NCI-H446 treated with DMSO at 0.1 percent for 48 hours (cell line): Measurements from ENCODE around the gene ADORA1.

Experiments
- DNase-seq: peaks from one replicate; lab custom pipeline; 2025; lab: John Stamatoyannopoulos, UW

Gene ADORA1

DNA sequence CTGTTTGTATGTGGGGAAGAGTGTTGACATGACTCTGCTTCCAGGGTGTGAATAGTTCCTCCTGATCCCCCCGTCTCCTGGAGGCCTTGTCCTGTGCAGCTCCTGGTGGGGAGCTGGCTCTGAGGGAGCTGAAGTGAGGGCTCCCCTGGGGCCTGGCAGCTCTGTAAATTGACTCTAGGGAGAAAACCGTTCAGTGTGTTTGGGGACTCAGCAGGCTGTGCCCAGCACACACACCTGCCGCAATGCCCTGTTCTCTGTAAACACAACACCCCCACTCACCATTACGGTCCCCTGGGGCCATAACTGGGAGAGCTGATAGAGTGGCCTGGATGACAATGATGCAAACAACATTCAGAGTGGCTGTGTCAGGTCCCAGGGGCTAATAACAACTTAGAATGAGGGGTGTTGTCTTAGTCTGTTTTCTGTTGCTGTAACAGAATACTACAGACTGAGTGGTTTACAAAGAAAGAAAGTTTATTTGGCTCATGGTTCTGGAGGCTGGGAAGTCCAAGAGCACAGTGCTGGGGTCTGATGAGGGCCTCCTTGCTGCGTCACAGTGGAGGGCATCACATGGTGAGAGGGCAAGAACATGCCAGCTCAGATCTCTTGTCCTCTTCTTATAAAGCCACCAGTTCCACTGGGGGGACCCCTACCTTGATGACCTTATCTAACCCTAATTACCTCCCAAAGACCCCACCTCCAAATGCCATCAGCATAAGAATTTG lies 15.3 kb downstream of the ADORA1 start:
- DNase-seq: no peak

DNA sequence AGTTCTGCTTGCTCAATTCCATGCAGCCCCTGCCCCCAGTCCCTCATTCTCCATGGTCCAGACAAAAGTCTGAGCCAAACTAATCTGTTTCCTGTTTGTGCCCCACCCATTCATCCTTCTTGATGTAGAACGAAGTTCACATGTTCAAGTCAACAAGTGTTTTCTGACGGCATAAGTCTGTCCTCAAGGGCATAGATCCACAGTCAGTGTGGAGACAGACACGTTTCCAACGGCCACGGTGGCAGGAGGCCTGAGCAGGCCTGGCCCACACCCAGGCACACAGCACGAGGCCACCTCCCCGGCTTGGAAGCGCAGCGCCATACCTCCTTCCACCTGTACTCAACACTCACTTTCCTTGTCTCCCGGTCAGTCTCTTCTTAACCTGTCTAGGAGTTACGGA lies 16.1 kb downstream of the ADORA1 start:
- DNase-seq: no peak

DNA sequence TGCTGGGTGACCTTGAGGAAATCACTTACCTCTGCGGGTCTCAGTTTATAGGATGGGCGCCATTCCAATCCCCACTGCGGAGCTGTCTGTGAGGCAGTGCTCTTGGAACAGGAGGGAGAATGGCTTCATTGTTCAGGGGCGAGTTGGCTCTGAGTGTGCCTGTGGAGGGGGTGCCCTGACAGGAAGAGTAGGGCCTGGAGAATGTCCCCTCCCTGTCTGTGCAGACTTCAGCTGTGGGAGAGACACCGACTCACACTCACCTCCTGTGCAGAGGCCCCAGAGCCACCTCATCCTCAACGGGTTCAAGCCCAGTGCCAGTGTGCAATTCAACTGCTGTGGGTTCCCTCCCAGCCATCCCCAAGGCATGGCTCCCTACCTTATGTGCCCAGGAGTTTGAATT lies 17.1 kb downstream of the ADORA1 start:
- no peak for DNase-seq

DNA sequence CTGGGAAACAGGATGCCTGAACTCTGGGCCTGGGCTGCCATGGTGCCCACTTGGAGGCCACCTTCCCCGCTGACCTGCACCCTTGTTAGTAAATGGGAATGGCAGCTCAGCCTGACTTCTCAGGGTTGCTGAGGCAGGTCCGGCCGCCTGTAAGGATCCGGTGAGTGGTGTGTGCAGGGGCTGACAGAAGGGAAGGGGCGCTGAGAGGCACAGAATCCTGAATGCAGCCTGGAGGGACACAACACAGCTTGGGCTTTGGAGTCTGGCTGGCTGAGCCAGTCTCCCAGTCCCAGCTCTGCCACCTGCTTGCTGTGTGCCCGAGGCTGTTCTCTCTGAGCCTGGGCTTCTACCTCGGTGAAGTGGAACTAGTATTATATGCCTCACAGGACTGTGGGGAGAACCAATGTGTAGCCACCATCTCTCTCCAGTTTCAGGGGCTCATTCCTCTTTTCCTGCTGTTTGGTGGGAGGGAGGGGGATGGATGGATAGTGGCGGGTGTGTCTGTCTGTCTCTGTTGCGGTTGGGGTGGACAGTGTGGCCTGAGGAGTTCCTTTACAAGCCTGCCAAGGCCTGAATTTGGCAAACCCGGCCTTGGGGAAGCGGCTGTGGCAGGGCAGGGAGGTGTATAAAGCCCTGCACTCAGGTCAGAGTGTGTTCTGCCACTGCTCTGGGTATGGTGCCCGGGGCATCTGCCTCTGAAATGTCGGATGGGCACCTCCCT lies 18.0 kb downstream of the ADORA1 start:
- DNase-seq: no peak

DNA sequence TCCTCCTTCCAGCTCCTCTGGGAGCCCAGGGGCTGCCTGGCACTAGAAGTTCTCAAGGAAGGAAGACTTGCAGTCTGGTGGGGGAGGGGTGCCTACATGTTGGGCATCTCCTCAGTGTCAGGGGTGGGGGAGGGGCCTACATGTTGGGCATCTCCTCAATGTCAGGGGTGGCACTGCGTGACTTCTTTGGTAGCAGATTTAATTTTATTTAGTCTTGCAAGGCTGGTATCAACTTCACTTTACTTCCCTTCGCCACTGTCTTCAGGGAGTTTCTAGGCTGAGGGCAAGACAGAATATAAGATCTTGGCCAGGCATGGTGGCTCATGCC lies 18.5 kb downstream of the ADORA1 start:
- no peak for DNase-seq

DNA sequence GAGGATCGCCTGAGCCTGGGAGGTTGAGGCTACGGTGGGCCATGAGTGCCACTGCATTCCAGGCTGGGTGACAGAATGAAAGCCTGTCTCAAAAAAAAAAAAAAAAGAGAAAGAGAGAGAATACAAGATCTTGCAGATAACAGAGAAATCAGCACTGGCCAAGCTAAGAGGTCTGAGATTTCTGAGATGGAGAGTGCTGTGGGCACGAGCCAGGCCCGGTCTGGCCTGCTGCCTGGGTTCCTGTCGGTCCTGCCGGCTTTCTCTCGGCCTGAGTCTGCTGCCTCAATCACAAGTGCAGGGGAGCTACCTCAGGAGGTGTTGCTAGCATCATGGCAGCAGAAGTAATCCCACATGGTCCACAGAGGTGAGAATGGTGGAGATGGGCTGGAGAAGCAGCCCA lies 19.0 kb downstream of the ADORA1 start:
- no peak for DNase-seq

DNA sequence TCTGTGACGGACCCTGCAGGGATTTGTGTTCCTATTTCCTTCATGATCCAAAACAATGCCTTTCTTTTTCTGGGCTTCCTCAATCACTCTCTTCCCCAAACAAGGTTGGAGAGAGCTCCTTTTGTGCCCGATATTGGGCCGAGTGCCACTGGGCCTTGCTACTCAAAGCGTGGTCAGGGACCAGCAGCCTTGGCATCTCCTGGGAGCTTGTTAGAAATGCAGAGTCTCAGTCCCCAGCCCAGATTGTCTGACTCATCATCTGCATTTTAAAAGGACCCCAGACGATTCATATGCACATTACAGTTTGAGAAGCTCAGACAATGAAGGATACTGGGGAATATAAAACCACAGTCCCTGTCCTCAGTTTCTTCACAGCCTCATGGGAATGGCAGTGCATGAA lies 19.9 kb downstream of the ADORA1 start:
- no peak for DNase-seq

DNA sequence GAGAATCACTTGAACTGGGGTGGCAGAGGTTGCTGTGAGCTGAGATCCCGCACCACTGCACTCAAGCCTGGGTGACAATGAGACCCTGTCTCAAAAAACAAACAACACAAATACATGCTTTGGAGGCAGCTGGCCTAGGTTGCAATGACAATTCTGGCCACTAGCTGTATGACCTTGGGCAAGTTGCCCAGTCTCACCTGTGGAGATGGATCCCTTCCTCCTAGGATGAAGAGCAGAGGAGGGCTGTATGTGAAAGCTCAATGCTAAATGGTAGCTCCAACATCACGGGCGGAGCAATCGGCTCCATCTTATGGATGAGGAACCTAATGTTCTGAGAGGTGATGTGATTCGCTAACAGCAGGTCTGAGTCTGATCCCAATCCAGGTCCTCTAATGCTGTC lies 20.6 kb downstream of the ADORA1 start:
- DNase-seq: no peak

DNA sequence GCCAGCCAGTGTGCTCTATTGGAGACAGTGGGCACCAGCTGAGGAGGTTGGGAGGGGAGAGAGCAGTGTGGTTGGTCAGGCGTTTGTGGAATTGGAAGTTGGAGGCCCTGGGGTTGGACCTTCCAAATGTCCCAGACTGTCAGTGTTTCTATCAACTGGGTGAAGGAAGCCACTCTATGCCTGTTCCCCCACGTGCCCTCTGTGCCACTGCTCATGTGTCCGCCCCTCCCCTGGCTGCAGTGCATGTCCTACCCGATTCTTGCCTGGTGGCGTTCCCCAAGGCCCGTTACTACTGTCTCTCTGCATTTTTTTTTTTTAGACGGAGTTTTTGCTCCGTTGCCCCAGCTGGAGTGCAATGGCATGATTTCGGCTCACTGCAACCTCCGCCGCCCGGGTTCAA lies 21.1 kb downstream of the ADORA1 start:
- no peak for DNase-seq

DNA sequence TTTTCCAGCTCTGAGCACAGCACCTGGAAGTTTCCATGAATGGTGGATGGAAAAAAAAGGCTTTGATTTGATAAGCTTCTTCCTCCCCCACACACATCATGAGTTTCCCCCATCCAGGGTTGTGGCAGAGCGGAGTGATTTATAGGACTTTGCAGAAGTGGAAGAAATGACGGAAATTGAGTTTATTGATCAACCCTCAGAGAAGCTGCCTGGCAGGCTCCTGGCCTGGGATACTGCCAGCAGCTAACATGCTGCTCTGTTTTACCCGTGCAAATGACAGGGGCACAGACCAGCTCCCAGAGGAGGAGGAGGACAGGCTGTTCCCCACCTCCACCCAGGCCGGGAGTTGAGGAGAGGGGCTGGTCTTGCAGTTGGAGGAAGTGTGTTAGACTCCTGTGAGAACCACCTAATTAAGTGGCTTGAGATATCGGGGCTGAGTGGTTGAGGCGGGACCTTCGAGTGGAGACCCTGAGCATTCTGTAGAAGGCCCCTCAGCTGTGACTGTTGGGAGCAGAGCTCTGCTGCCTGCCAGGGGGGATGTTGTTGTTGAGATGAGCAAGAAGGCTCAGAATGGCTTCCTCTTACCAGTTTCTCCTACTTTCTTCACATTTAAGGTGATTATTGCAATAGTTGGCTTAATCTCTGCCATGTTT lies 21.8 kb downstream of the ADORA1 start:
- DNase-seq: no peak

DNA sequence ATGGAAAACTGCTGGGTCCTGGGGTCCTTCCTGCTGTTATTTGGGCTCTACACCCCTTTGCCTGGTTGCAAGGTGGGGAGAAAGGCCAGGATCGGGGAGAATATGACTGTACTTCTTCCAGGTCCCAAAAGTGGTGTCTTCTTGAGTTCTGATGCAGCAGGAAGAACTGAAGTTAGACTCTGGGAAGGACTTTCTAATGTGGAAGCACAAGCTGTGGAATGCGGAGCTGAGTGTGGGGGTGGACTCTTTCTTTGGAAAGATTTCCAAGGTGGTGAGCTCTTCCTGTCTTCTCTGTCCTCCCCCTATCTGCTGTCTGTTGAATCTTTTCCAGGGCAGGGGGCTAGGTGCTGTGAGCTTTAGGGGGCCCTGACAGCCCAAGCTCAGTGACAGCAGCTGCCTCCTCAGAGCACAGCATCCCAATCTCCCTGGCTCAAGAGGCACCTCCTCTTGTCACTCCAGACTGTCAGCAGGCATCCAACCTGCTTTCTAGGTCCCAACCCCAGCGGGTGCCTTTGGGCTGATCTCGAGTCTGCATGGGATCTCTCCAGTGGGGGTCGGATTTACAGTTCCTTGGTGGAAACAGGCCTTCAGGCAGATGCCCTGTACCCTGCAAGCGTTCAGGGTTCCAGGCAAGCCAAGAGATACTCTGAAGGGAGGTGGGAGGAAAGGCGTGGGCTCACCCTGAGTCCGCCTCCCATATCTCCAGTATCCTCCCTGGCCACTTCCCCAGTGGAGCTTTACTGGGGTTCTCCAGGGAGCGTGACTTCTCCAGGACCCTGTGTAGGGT lies 23.2 kb downstream of the ADORA1 start:
- no peak for DNase-seq

DNA sequence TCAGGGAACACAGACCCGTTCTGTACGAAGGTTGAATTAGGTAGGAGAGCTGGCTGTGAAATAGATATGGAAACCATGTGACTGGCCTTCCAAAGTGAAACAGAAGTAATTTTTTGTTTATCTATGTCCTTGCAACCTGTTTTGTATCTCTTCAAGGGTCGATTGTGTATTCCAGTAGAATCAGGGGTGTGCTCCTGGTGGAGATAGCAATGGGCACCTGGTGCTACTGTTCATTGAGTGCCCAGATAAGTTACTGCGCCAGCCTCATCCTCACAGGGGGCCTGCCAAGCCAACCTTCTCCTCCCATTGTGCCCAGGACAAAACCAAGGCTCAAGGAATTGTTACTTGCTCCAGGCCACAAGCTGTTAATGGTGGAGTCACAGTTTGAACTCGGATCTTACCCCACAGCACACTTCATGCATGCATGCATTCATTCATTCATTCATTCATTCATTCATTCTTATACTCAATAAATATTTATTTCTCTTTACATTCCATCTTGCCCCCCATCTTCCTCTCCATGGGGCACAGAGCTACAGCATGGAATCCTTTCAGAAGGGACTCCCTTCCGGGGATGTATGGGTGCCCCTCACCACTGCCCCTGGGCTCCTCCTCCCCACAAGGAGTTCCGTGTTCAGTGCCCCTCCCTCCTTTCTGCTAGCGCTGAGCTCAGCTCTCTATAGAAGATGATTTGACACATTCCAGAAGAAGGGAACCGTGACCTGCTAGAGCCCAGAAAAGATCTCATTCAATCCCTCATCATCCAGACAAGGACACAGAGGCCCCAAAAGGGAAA lies 24.0 kb downstream of the ADORA1 start:
- no peak for DNase-seq

DNA sequence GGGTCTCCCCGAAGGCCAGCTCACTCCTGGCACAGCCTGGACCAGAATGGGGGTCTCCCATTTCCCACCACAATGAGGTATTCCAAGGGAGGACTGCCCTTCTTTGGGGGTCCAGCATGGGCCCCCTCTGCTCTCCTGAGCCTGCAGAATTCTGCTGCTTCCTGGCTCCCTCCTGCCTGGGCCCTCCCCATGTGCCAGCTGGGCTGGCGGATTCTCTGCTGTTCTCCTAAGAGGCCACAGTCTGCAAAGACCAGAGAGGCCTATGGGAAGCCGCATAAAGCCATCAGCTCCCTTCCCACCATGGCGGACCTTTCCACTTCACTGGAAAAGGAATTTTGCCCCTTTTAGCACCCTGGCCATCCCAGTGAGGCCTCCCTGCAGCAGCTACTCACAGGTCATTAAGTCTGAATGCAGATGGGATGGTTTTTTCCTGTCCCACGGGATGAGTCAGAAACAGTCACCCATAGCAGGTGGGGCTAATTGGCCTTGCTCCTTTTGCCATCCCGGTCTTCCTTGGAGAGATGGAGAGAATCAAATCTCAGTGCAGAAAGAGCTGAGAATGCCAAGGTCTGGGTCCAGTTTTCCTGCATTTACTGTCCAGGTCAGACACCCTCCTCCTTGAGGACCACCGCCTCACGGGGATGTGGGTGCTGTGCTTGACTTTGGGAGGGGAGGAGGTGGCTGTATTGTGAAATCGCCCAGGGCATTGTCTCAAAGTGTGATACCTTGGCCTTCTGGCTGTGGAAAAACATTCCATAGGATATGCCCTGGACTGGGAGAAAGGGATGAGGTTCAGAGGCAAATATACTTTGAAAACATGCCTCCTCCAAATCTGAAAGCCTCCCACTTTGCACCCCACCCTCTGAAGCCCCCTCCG lies 24.9 kb downstream of the ADORA1 start:
- DNase-seq: peak; percentile 32

DNA sequence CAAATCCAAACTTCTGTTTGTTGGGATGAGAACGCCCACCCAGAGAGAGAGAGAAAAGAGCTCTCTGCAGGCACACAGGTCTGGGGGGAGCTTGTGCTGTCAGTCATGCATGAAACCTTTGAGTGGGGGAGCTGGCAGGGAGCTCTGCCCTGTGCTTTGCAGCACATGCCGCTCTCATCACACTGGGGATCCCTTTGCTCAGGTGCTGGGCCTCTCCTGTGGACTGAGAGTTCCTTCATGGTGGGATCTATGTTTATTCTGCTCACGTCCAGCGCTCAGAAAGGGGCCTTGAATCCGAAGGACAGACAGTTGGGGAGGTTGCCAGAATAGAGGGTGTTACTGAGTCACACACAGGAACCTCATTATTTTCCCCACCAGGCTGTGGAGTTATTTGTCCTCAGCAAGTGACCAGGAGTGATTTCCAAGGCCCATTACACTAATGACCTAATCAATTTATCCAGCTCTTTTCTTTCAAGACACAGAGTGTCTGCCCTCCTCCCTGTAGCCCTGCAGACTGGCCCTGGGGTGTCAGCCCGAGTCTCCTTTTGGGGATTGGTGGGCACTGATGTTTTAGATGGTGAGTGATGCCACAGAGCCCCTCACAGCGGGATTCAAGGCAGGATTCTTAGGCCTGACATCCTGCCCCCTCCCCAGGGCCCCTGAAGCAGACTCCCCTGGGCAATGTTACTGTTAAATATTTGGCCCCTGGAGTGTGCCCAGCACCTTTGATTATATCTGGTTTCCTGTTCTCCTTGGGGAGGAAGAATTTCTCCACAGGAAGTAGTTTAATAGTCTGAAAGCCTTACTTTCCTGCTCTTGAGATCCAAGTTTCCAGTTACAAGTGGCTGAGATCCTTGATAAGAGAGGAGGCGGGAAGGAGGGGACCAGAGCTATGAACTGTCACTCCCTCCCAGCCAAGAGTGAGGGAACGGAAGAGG lies 25.8 kb downstream of the ADORA1 start:
- DNase-seq: no peak

DNA sequence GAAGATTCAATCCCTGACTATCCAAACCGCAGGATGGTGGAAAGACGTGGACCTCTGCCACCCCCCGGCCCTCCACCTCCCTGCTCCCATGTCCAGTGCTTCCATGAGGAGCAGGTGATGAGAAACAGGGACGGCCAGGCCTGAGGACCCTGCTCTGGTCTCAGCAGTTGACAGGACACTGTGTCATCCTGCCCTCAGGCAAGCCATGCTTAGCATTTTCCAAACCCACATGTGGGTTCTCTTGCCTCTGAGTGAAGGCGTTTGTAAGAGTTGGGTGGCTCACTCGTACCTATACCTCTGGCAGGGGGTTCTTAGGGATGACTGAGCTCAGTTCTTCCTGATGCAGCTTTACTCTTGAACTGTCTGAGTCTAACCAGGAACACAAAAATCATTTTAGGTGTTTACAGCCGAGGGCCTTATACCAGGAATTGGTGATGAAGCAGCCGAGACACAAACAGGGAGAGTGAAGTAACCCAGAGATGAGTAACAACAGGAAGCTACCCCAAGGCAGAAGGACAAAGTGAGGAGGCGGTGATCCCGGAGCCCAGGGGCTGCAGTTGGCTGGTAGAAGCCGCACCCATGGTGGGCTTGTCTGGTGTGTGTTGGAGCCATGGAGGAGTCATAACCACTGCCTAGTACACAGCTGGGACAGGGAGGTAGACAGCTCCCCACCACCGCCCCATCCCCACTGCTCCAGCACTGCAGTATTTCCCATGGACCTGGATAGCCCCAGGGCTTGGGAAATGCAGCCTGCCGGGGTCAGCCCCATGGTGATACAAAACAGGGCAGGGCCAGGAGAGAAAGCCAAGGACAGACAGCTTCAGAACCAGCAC lies 26.7 kb downstream of the ADORA1 start:
- no peak for DNase-seq

DNA sequence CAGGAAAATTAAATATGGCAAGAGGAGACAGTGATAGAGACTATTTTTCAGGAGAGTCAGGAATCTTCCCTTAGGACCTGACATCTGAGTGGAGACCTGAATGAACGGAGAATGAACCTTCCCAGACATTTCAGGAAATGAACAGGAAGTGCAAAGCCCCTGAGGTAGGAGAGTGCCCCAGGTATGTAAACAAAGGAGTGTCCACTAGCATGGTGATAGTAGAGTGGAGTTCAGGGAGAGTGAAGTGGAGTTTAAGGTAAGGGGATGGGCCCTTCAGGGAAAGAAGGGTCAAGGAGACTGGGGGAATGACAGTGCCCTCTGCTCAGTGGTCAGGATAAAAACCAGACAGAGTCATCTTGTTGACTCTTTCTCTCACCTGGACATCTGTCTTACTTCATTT lies 28.8 kb downstream of the ADORA1 start:
- DNase-seq: no peak

DNA sequence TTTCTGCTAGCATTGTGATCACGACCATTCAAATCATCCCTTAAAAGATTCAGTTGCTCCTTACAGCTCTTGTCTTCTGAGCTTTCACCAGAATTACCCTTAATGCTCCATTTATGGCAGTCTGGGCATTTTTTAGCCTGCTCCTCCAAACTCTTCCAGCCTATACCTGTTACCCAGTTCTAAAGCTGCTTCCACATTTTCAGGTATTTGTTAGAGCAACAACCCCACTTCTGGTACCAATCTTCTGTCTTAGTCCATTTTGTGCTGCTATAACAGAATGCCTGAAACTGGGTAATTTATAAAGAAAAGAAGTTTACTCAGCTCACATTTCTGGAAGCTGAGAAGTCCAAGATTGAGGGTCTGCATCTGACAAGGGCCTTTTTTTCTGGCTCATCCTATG lies 30.9 kb downstream of the ADORA1 start:
- no peak for DNase-seq

DNA sequence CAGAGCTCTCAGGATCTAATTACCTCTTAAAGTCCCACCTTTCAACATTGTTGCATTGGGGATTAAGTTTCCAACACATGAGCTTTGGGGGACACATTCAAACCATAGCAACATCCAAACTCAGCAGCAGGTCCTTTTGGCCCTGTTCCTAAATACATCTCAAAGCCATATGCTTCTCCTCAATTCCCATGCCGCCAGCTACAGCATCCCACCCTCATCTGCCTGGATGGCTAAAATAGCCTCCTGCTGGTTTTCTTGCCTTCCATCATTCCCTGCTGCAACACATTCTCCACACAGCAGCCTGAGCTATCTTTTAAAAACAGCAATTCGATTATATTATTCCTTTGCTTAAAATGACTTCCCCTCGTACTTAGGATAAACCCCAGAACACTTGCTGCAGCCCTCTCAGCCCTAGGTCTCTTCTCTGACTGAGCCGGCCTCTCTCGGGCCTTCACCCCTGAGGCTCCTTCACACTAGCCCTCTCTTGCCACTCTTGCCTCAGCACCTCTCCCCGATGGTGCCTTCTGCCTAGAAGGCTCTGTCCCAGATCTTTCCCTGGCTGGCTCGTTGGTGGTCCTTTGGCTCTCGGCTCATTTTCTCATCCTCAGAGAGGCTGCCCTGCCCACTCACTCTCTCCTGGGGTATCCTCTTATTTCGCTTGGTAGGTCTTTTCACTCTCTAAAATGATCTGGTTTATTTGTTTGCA lies 31.6 kb downstream of the ADORA1 start:
- DNase-seq: peak; percentile 20
